ENCODE data around the gene TFAP2C. TPM values are rescaled to one million over a fixed set of nuclear protein-coding genes. Genes with fewer than 3 reads are reported as not detected.
A peak's percentile ranks its signal among the peaks of the same experiment; 100 is the strongest.
"Not testable (repeated sequence)": the region's sequence is repeated elsewhere in the genome, so short reads cannot be mapped to it uniquely, and the experiment has no call there.

The TFAP2C gene
- total and polyA plus RNA-seq, 8 donors = 0.19 to 1.6 (median 0.49) TPM

- 90 to 97% methylated on average over 2 of the region's 2 CpGs for WGBS, 2 donors
- no peak overlapping the region for H3K27ac ChIP-seq
- no peaks in the 10 kb centered on the region for H3K9me3 ChIP-seq
- no peaks in the 10 kb centered on the region for H3K4me1 ChIP-seq
- no peak for ATAC-seq
- intact Hi-C loops (cut with DNase I) = no loop called here
- TF ChIP-seq CTCF (IDR thresholded peaks at IDR 0.05) = no peak
- no peak for DNase-seq
- no peak for FAIRE-seq
- H3K36me3 ChIP-seq = no peaks in the 10 kb centered on the region
- H3K27me3 ChIP-seq = no peaks in the 10 kb centered on the region
- no peak overlapping the region for H3K4me3 ChIP-seq
These were observed 14.9 kb upstream of the TFAP2C start for GRCh38 chr20:56614196-56614595.

DNA sequence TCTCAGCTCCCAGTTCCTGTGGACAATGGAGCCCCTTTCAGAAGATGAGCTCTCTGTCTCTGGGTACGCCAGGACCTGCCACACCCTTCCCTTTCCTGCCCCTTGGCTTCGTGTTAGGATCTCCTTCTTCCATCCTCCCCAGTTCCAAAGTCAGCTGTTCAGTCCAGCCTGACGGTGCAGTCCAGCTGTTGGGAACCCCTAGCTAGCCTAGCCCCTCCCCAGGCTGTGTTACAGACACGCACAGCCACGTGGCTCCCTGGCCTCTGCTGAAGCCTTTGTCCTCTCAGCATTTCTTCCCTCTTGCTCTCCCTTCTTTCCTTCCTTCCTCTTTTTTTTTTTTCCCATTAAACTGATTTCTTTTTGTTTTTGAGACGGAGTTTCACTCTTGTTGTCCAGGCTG, 12.4 kb upstream of the TFAP2C start:
- Histone ChIP-seq H3K4me3 (no peak overlapping the region), H3K27ac (no peak overlapping the region), H3K36me3 (no peaks in the 10 kb centered on the region), H3K9me3 (no peaks in the 10 kb centered on the region), H3K27me3 (no peaks in the 10 kb centered on the region), H3K4me1 (no peaks in the 10 kb centered on the region)
- intact Hi-C loops (cut with DNase I) = no loop called here
- ATAC-seq (peak in 1 of 4 donors; percentile 22), DNase-seq (no peak), FAIRE-seq (no peak)
- 43 to 54% methylated on average over 6 of the region's 6 CpGs for WGBS, 2 donors
- no peak for TF ChIP-seq CTCF (IDR thresholded peaks at IDR 0.05)

DNA sequence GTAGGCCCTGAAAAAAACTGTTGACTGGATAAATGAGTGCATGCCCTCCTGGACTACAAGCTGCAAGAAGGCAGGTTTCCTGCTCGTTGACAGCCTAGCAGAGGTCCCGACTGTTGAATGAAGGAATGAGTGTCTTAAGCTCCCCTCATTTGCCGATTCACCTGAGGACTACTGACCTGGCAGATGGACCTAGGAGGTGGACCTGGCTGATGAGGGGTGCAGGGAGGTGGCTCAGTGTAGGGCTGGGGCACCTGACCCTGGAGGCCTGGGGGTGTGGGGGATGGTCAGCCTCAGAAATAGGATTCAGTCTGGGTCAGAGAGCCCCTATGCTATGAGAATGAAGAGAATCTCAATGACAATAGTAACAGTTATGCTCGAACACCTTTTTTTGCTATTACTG, 11.6 kb upstream of the TFAP2C start:
- FAIRE-seq (no peak), ATAC-seq (no peak)

GRCh38 chr20:56621730-56622129, 7.4 kb upstream of the TFAP2C start:
- 34 to 41% methylated on average over 2 of the region's 2 CpGs for WGBS, 2 donors
- FAIRE-seq (no peak), DNase-seq (no peak), ATAC-seq (no peak)
- Histone ChIP-seq H3K4me3 (no peak overlapping the region), H3K27ac (no peak overlapping the region), H3K9me3 (no peaks in the 10 kb centered on the region), H3K27me3 (peaks cover 0 to 10% (median 3%) of the 10 kb centered on the region in 4 donors), H3K36me3 (no peaks in the 10 kb centered on the region), H3K4me1 (no peaks in the 10 kb centered on the region)
- intact Hi-C loops (cut with DNase I) = no loop called here
- TF ChIP-seq CTCF (IDR thresholded peaks at IDR 0.05) = no peak

More for the DNA sequence above, 11.6 kb upstream of the TFAP2C start:
- intact Hi-C loops (cut with DNase I) = no loop called here
- Histone ChIP-seq H3K4me3 (no peak overlapping the region), H3K36me3 (no peaks in the 10 kb centered on the region), H3K9me3 (no peaks in the 10 kb centered on the region), H3K4me1 (no peaks in the 10 kb centered on the region), H3K27ac (no peak overlapping the region), H3K27me3 (no peaks in the 10 kb centered on the region)
- no peak for DNase-seq
- TF ChIP-seq CTCF (IDR thresholded peaks at IDR 0.05) = no peak
- WGBS, 2 donors = 63 to 71% methylated on average over 4 of the region's 4 CpGs

DNA sequence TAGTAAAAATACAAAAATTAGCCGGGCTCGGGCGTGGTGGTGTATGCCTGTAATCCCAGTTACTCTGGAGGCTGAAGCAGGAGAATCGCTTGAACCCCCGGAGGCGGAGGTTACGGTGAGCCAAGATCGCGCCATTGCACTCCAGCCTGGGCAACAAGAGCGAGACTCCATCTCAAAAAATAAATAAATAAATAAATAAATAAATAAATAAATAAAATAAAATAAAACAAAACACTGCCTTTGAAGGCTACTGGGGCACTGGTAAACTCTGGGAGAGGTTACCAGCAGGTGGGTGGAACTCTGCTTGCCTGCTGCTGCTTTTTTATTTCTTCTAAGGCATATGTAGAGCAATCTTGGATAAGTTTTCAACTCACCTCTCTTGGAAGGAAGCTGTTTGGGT, 5.2 kb upstream of the TFAP2C start:
- WGBS, 2 donors = 84 to 86% methylated on average over 10 of the region's 10 CpGs
- H3K36me3 ChIP-seq; H3K27ac ChIP-seq; FAIRE-seq; ATAC-seq; H3K4me3 ChIP-seq; DNase-seq; H3K9me3 ChIP-seq; H3K4me1 ChIP-seq; intact Hi-C loops (cut with DNase I): not testable (repeated sequence)
- peaks cover 0 to 23% (median 7%) of the 10 kb centered on the region in 4 donors for H3K27me3 ChIP-seq
